Prostate gland (tissue), 2 donors: ENCODE results near the gene METTL26. TPM values are rescaled to one million over a fixed set of nuclear protein-coding genes. Genes with fewer than 3 reads are reported as not detected.

ENCODE experiments used
- DNase-seq: peaks from one replicate; pipeline ENCODE4 v3.0.0-alpha.2; 2019; ENCODE audit warnings: low spot score
- H3K27ac ChIP-seq, 2 donors: fragments of 200-600 bp; sonication (generic); 2 replicates each; pipeline ENCODE4 v1.5.1; 2017 to 2019
- H3K27me3 ChIP-seq: fragments of 200-600 bp; sonication (generic); replicated peaks from 2 replicates; pipeline ENCODE4 v1.5.1; 2019; ENCODE audit not compliant: insufficient read depth
- H3K36me3 ChIP-seq, 2 donors: fragments of 200-600 bp; sonication (generic); 1 replicate in 1 of 2; 2 replicates in 1 of 2; pipeline versions ENCODE4 v1.5.1 to v1.8.1; 2017 to 2019
- H3K4me1 ChIP-seq: fragments of 200-600 bp; sonication (generic); replicated peaks from 2 replicates; pipeline ENCODE4 v1.5.1; 2019
- H3K4me3 ChIP-seq, 2 donors: fragments of 200-600 bp; sonication (generic); 2 replicates each; pipeline ENCODE4 v1.5.1; 2017 to 2019
- H3K9me3 ChIP-seq: fragments of 200-600 bp; sonication (generic); 2 replicates; pipeline ENCODE4 v1.5.1; 2017
- POLR2A ChIP-seq: fragments of 450-650 bp; IDR thresholded peaks from one replicate; pipeline ENCODE4 v1.6.1; 2016; ENCODE audit warnings: antibody characterized with exemption, mild to moderate bottlenecking
- POLR2AphosphoS5 ChIP-seq: sonication (generic); formaldehyde crosslinking; IDR thresholded peaks from one replicate; pipeline ENCODE4 v1.6.1; 2017; ENCODE audit warnings: antibody characterized with exemption
- WGBS: methylation state at CpG from one replicate; pipeline ENCODE4 v1.1.5; 2018; 5-methylcytosine and 5-hydroxymethylcytosine counted together
- intact Hi-C: fragments of 100-400 bp; cut with DNase I; formaldehyde crosslinking; loops from one replicate; pipeline ENCODE4 v1.14.2; 2022
- total RNA-seq, 2 donors: library from RNA; depleted of rRNA; stranded (reverse); fragments of >200 nt; gene quantifications; one replicate each; pipeline ENCODE4 v1.1.0, GENCODE V29; 2016
- TF ChIP-seq, protein P1 (sequence below), 4 experiments: fragments of 200-600 bp in 2 of 4; fragments of 450-650 bp in 2 of 4; sonication (generic) in 2 of 4; IDR thresholded peaks; 1 replicate in 3 of 4; 2 replicates in 1 of 4; pipeline ENCODE4 v1.5.1; 2016 to 2019; ENCODE audit warnings: antibody characterized with exemption in 4 of 4, mild to moderate bottlenecking in 2 of 4, moderate library complexity in 2 of 4

The METTL26 gene
- total RNA-seq, 2 donors from 2014 or later = 179 to 207 TPM

DNA sequence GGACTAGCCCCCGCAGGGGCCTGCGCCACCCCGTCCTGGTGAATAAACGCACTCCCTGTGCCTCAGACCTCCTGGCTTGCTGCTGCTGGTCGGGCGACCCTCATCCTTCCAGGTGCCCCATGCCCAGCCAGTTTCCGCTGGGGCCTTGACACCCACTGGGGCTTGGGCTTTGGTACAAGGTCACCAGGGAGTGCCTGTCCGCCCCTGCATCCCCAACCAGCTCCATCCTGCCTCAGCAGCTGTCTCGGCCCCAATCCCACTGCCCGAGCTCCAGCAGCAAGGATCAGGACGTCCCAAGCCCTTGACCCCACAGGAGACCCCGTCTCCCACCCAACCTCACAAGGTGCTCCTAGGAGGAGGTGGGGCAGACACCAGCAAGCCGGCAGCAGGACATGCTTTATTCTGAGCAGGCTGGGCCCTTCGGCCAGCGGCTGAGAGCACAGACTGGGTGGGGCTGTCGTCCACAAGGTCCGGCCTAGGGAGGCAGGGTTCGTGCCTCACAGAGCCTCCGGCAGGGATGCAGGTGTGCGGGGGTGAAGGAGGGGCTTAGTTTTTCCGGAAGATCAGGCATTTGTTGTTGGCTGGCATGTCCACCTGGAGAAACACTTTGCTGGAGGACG, 1.9 kb downstream of the METTL26 start:
- TF ChIP-seq POLR2AphosphoS5 (no peak), POLR2A (no peak)
- TF ChIP-seq, protein P1, sequence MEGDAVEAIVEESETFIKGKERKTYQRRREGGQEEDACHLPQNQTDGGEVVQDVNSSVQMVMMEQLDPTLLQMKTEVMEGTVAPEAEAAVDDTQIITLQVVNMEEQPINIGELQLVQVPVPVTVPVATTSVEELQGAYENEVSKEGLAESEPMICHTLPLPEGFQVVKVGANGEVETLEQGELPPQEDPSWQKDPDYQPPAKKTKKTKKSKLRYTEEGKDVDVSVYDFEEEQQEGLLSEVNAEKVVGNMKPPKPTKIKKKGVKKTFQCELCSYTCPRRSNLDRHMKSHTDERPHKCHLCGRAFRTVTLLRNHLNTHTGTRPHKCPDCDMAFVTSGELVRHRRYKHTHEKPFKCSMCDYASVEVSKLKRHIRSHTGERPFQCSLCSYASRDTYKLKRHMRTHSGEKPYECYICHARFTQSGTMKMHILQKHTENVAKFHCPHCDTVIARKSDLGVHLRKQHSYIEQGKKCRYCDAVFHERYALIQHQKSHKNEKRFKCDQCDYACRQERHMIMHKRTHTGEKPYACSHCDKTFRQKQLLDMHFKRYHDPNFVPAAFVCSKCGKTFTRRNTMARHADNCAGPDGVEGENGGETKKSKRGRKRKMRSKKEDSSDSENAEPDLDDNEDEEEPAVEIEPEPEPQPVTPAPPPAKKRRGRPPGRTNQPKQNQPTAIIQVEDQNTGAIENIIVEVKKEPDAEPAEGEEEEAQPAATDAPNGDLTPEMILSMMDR (IDR thresholded peaks at IDR 0.05) = no peak
- Histone ChIP-seq H3K9me3 (no peaks in the 10 kb centered on the region), H3K27me3 (no peaks in the 10 kb centered on the region), H3K4me3 (no peak overlapping the region), H3K27ac (no peak overlapping the region), H3K4me1 (peaks cover 9% of the 10 kb centered on the region), H3K36me3 (no peaks in the 10 kb centered on the region)
- intact Hi-C loops = no loop called here
- WGBS = 89% methylated on average over 22 of the region's 22 CpGs
- no peak for DNase-seq

DNA sequence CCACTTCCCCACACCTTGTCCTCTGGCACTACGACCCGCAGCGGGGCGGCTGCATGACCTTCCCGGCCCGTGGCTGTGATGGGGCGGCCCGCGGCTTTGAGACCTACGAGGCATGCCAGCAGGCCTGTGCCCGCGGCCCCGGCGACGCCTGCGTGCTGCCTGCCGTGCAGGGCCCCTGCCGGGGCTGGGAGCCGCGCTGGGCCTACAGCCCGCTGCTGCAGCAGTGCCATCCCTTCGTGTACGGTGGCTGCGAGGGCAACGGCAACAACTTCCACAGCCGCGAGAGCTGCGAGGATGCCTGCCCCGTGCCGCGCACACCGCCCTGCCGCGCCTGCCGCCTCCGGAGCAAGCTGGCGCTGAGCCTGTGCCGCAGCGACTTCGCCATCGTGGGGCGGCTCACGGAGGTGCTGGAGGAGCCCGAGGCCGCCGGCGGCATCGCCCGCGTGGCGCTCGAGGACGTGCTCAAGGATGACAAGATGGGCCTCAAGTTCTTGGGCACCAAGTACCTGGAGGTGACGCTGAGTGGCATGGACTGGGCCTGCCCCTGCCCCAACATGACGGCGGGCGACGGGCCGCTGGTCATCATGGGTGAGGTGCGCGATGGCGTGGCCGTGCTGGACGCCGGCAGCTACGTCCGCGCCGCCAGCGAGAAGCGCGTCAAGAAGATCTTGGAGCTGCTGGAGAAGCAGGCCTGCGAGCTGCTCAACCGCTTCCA, 2.6 kb downstream of the METTL26 start:
- H3K4me3 ChIP-seq = no peak overlapping the region
- H3K27ac ChIP-seq = no peak overlapping the region
- peaks cover 9% of the 10 kb centered on the region for H3K4me1 ChIP-seq
- no peak for TF ChIP-seq POLR2AphosphoS5
- TF ChIP-seq, protein P1 (IDR thresholded peaks at IDR 0.05) = no peak
- no peak for TF ChIP-seq POLR2A
- DNase-seq = no peak
- no peaks in the 10 kb centered on the region for H3K9me3 ChIP-seq
- H3K27me3 ChIP-seq = no peaks in the 10 kb centered on the region
- intact Hi-C loops = no loop called here
- no peaks in the 10 kb centered on the region for H3K36me3 ChIP-seq
- 96% methylated on average over 67 of the region's 74 CpGs for WGBS

DNA sequence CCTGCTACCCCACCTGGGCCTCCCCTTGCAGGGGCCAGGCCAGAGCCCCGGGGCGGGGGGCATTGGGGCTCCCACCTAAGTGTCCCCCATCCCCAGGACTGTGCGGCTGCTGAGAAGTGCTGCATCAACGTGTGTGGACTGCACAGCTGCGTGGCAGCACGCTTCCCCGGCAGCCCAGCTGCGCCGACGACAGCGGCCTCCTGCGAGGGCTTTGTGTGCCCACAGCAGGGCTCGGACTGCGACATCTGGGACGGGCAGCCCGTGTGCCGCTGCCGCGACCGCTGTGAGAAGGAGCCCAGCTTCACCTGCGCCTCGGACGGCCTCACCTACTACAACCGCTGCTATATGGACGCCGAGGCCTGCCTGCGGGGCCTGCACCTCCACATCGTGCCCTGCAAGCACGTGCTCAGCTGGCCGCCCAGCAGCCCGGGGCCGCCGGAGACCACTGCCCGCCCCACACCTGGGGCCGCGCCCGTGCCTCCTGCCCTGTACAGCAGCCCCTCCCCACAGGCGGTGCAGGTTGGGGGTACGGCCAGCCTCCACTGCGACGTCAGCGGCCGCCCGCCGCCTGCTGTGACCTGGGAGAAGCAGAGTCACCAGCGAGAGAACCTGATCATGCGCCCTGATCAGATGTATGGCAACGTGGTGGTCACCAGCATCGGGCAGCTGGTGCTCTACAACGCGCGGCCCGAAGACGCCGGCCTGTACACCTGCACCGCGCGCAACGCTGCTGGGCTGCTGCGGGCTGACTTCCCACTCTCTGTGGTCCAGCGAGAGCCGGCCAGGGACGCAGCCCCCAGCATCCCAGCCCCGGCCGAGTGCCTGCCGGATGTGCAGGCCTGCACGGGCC, 3.4 kb downstream of the METTL26 start:
- peaks cover 9% of the 10 kb centered on the region for H3K4me1 ChIP-seq
- TF ChIP-seq, protein P1 (IDR thresholded peaks at IDR 0.05) = no peak
- WGBS = 92% methylated on average over 62 of the region's 67 CpGs
- DNase-seq = no peak
- H3K9me3 ChIP-seq = no peaks in the 10 kb centered on the region
- H3K36me3 ChIP-seq = no peaks in the 10 kb centered on the region
- H3K27me3 ChIP-seq = no peaks in the 10 kb centered on the region
- H3K4me3 ChIP-seq = no peak overlapping the region
- intact Hi-C loops = no loop called here
- H3K27ac ChIP-seq = no peak overlapping the region

DNA sequence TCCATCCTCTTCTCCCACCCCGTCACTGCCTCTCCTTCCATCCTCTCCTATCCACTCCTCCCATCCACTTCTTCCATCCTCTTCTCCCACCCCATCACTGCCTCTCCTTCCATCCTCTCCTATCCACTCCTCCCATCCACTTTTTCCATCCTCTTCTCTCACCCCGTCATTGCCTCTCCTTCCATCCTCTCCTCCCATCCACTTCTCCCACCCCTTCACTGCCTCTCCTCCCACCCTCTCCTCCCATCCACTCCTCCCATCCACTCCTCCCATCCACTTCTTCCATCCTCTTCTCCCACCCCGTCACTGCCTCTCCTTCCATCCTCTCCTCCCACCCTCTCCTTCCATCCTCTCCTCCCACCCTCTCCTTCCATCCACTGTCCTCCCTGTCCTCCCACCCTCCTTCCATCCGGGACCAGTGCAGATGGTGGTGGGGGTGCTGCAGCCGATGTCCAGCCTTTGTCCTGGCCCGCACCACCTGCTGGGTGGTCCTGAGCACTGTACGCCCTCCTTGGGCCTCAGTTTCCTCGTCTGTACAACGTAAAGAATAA, 4.2 kb downstream of the METTL26 start:
- intact Hi-C loops = no loop called here
- Histone ChIP-seq H3K4me1 (peaks cover 9% of the 10 kb centered on the region), H3K9me3 (no peaks in the 10 kb centered on the region), H3K27me3 (no peaks in the 10 kb centered on the region), H3K36me3 (no peaks in the 10 kb centered on the region), H3K27ac (no peak overlapping the region), H3K4me3 (no peak overlapping the region)
- no peak for DNase-seq
- 55% methylated on average over 9 of the region's 9 CpGs for WGBS
- TF ChIP-seq POLR2AphosphoS5 = no peak
- no peak for TF ChIP-seq POLR2A
- TF ChIP-seq, protein P1 (IDR thresholded peaks at IDR 0.05) = no peak
